NCI-H345 (cell line): Measurements from ENCODE around the gene RBM20.
"Not testable (repeated sequence)": the region's sequence is repeated elsewhere in the genome, so short reads cannot be mapped to it uniquely, and the experiment has no call there.

ENCODE experiments used
- DNase-seq: peaks from one replicate; lab custom pipeline; 2025; lab: John Stamatoyannopoulos, UW

Gene RBM20

DNA sequence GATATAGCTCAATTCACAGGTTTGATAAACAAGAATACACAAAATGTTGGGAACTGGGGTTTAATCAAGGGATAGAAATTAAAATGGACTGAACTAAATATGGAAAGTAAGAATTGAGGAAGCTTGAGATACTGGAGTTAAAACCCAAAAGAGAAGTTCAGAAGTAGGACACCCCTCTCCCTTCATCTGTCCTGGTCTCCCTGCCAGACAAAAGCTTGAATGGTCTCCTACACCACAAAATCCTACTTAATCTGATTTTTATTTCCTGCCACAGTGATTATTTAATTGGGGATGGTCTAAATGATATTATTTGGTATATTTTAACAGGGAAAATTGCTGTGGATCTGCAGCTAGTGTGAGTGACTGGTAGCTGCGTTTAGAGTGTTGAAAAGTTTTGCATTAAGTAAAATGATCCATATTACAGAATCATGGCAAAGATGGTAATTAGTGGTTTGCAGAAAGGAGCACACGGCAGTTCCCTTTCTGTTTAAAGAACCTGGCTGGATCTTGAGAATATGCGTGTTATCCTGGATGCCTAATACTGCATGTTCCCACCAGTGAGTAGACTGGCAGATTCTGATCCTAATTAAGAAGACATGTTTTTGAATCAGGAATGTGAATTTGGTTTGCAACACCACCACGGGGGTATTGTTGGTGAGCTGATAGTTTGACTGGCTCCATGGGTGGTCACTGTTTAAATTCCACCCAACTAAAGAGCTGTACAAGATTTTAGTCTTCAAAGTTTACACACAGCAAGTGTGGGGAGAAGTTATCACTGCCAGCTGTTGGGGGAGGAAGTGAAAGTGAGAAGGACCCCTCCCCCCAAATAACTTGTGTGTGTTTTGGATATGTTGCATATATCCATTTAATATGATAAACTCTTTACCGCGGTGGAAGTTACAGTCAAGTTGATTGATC lies 5.5 kb downstream of the RBM20 start:
- DNase-seq: no peak

GRCh38 chr10:110650265-110650668 lies 6.1 kb downstream of the RBM20 start:
- no peak for DNase-seq

GRCh38 chr10:110651044-110651958 lies 7.2 kb downstream of the RBM20 start:
- no peak for DNase-seq

GRCh38 chr10:110652475-110653118 lies 8.5 kb downstream of the RBM20 start:
- no peak for DNase-seq

DNA sequence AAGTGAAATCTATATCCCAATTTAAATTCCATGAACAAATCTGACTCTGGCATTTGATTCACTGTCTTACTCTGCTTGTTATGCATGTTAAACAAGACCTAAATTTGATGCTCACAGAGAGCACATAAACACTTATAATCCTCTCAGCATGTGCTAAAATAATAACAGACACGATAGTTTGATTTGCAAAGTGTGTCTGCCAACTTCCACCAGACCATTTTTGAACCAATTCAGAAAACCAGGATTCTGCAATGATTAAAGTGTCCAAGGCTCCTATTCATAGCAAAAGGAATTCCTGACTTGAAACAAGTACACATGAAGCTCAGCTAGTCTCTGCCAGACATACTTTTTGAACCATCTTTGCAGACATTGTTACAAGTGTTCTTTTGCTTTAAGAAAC lies 11.2 kb downstream of the RBM20 start:
- no peak for DNase-seq

- no peak for DNase-seq
Observed at GRCh38 chr10:110656612-110657011, 12.5 kb downstream of the RBM20 start.

GRCh38 chr10:110657973-110658691 lies 14.0 kb downstream of the RBM20 start:
- no peak for DNase-seq

DNA sequence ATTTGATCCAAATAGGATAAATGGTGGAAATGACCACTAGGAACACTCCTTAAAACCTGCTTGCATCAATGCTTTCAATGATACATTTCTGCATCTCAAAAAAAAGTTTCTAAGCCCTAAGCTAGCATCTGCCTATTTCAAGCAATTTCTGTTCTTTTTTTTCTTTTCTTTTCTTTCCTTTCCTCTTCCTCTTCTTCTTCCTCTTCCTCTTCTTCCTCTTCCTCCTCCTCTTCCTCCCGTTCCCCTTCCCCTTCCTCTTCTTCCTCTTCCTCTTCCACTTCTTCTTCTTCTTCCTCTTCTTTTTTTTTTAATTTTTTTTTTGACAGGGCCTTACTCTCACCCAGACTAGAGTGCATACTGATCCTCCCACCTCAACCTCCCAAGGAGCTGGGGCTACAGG lies 15.4 kb downstream of the RBM20 start:
- DNase-seq: no peak

- DNase-seq: not testable (repeated sequence)
Observed at GRCh38 chr10:110660289-110660688, 16.2 kb downstream of the RBM20 start.

GRCh38 chr10:110661292-110661691 lies 17.2 kb downstream of the RBM20 start:
- DNase-seq: no peak

GRCh38 chr10:110664483-110665420 lies 20.6 kb downstream of the RBM20 start:
- no peak for DNase-seq

DNA sequence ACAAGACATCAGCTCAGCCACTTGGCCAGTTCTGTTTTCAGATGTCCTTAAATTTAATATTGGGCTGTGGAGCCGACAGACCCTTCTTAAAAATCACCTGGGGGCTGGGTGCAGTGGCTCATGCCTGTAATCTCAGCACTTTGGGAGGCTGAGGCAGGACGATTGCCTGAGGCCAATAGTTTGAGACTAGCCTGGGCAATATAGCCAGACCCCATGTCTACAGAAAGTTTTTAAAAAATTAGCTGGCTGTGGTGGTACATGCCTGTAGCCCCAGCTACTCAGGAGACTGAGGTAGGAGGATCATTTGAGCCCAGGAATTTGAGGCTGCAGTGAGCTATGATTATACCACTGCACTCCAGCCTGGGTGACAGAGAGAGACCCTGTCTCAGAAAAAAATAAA lies 22.1 kb downstream of the RBM20 start:
- not testable (repeated sequence) for DNase-seq

DNA sequence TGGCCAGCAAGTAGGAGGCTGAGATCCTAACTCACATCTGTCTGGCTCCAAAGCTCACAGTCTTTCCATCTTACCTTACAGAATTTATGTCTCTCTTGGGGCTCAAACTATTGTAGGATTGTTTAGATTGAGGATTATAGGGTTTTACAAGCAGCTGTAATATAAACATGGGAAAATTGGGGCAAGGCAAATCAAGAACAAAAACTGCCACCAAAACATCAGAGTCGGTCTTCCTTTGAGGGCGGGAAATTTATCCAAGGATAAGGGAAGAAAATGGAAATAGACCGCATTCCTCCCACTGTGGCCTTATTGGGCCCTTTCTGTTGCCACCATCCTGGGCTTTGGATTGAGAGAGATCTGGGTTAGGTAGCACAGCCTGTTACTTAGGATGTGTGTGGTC lies 22.5 kb downstream of the RBM20 start:
- no peak for DNase-seq

DNA sequence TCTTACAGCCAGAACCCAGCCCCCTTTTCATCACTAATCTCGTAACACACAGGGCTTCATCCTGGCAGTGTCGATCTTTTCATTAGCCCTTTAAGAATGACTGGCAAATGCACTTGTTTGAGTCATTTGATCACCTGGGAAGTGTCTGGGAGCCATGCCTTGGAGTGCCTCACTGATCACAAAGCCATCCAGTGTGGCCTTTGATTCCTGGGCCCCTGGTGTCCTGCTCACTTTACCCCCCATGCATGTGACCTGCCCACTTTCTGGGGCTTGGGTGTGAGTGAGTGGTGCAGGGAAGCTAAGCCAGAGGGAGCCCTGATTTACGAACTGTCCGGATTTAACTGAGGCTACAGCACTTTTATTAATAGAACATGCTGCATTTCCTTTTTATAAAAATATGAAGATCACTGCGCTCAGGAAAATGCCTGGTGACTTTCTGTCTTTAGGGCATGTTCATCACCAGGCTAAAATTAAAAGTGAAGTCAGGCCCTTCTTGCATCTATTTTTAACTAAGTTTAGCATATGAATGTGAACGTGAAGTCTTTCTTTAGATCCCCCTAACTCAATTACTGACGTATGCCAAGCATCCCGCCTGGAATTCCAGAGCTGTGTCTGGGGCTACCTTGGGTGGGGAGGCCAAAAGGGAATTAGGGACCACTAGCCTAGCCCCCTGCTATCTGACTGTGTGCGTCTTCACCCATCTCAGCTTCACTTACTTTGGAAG lies 23.6 kb downstream of the RBM20 start:
- no peak for DNase-seq

DNA sequence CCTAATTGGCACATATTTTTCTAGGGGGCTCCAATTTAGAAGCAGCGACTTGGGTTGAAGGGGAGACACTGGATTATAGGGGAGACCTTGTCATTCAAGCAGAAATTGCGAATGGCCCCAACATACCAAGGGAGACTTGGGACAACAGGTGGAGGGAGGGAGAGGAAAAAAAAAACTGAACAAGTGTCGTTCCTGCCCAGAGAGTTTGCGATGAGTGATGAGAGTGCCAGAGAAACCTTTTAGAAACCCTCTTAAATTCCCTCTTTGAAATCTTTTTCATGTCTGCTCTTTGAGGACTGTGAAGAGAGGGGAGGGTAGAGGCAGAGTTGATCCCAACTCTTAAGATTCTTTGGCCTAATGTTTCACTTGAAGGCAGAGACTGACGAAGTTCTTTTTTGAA lies 24.3 kb downstream of the RBM20 start:
- DNase-seq: no peak

GRCh38 chr10:110670335-110670734 lies 26.2 kb downstream of the RBM20 start:
- no peak for DNase-seq

GRCh38 chr10:110671788-110672579 lies 27.8 kb downstream of the RBM20 start:
- peak; percentile 38 for DNase-seq

GRCh38 chr10:110672580-110672919 lies 28.4 kb downstream of the RBM20 start:
- DNase-seq: no peak

DNA sequence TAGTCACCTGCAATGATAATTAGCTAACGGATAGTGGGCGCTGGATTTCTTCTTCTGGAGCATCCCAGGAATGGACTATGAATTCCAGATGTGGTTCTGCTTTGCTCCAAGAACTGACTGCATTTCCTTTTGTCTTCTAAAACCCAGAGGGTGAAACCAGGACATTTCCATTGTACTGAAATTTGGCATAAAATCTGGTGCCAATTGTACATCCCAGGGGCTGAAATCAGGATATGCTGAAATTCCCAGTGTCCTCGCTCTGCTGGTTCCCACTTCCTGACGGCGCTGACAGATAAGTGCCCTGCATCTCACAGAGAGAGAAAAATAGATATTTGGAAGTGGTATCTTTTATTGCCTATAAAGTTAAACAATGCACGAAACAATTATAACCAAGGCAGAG lies 31.9 kb downstream of the RBM20 start:
- DNase-seq: no peak
